Adrenal gland (tissue), 12 donors: Measurements from ENCODE around the gene HTATSF1. TPM values are rescaled to one million over a fixed set of nuclear protein-coding genes. Genes with fewer than 3 reads are reported as not detected.

Experiments used
- DNase-seq, 7 donors: peaks; one replicate each; pipeline ENCODE4 v3.0.0-alpha.2; 2019 to 2020
- H3K27ac ChIP-seq, 5 donors: fragments of 200-600 bp; sonication (generic) in 4 of 5; 1 replicate in 3 of 5; 2 replicates in 2 of 5; pipeline versions ENCODE4 v1.5.1 to v1.8.0; 2016 to 2020; ENCODE audit warnings: mild to moderate bottlenecking in 1 of 5
- H3K27me3 ChIP-seq: fragments of 200-600 bp; 2 replicates; pipeline ENCODE4 v1.8.0; 2021
- H3K36me3 ChIP-seq, 2 donors: fragments of 200-600 bp; replicated peaks in 1 of 2; 1 replicate in 1 of 2; 2 replicates in 1 of 2; pipeline versions ENCODE4 v1.5.1 to v1.8.0; 2018 to 2022
- H3K4me1 ChIP-seq, 2 donors: fragments of 200-600 bp; replicated peaks in 1 of 2; 1 replicate in 1 of 2; 2 replicates in 1 of 2; pipeline versions ENCODE4 v1.5.1 to v1.8.0; 2018 to 2021
- H3K4me3 ChIP-seq, 4 donors: fragments of 200-600 bp; sonication (generic) in 3 of 4; one replicate each; pipeline ENCODE4 v1.5.1; 2016 to 2018
- H3K9me3 ChIP-seq, 3 donors: fragments of 200-600 bp; sonication (generic) in 1 of 3; replicated peaks in 1 of 3; 1 replicate in 2 of 3; 2 replicates in 1 of 3; pipeline versions ENCODE4 v1.5.1 to v1.8.0; 2016 to 2021
- CTCF ChIP-seq, 6 experiments: fragments of 450-650 bp in 4 of 6; fragments of 200-600 bp in 2 of 6; sonication (generic) in 1 of 6; IDR thresholded peaks; 1 replicate in 5 of 6; 2 replicates in 1 of 6; pipeline versions ENCODE4 v1.5.1 to v1.8.0; 2016 to 2021; ENCODE audit warnings: antibody characterized with exemption in 6 of 6, mild to moderate bottlenecking in 2 of 6, moderate library complexity in 1 of 6
- POLR2A ChIP-seq, 2 donors: fragments of 450-650 bp; IDR thresholded peaks; one replicate each; pipeline ENCODE4 v1.6.1; 2017; ENCODE audit warnings: antibody characterized with exemption in 2 of 2, mild to moderate bottlenecking in 2 of 2, moderate library complexity in 1 of 2
- WGBS, 4 donors: extraction: QIAGEN DNeasy Blood & Tissue Kit in 2 of 4; methylation state at CpG; one replicate each; pipeline versions ENCODE4 v1.1.5 to v1.1.7; 2013 to 2017; 5-methylcytosine and 5-hydroxymethylcytosine counted together
- intact Hi-C, 2 donors: fragments of 100-400 bp; cut with DNase I; formaldehyde crosslinking; loops; one replicate each; pipeline versions ENCODE4 v1.14.1 to v1.15.0; 2022 to 2023
- polyA plus RNA-seq, 3 donors: library from polyadenylated mRNA; stranded (reverse); fragments of 200-250 nt in 2 of 3; fragments of 350-450 nt in 1 of 3; fragmentation: Illumina TruSeq in 1 of 3; extraction: RNeasy Lipid Tissue Mini Kit (QIAGEN cat#74804) in 1 of 3; gene quantifications; one replicate each; pipeline ENCODE4 v1.2.3, GENCODE V29; 2013 to 2014
- total RNA-seq, 9 donors: library from RNA; depleted of rRNA in 4 of 9; stranded (reverse); fragments of >200 nt in 4 of 9; fragments of 120-200 nt in 1 of 9; fragmentation: NEBNext Ultra II Directional in 1 of 9; extraction: Animal tissue kit (Norgen Biotek cat#: 25700) in 1 of 9; gene quantifications; one replicate each; pipeline versions ENCODE4 v1.1.0 to v1.2.4, GENCODE V29; 2013 to 2023
- donor health status: healthy with polysubstance abuse.
- donor health status: Bipolar disorder and iron deficiency.
- donor health status: DM: yes; HTN: yes; CAD: no.
- donor health status: DM: no; HTN: no; CAD: no.
- donor health status: DM: no; HTN: no; CAD: no.
- donor health status: DM: yes; HTN: yes; CAD: no.

The HTATSF1 gene
- total and polyA plus RNA-seq, 12 donors: 21.0 to 129 (median 56.5) TPM

DNA sequence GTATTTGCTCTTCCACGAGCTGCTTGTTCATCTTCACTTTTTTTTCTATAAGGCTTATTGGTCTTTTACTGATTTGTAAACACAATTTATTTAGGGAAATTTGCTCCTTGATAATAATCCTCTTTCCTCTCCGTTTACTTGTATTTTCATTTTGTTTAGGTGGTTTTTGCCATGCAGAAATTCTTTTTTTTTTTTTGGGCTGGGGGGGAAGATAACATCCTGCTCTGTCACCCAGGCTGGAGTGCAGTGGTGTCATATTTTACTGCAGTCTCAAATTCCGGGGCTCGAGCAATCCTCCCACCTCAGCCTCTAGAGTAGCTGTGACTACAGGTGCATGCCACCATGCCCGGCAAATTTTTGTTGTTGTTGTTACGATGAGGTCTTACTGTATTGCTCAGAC is 41.3 kb upstream of the HTATSF1 start:
- Histone ChIP-seq H3K4me3 (no peak overlapping the region), H3K27me3 (no peaks in the 10 kb centered on the region), H3K9me3 (no peaks in the 10 kb centered on the region), H3K27ac (no peak overlapping the region), H3K36me3 (no peaks in the 10 kb centered on the region), H3K4me1 (no peaks in the 10 kb centered on the region)
- TF ChIP-seq POLR2A (IDR thresholded peaks at IDR 0.05) (no peak), CTCF (IDR thresholded peaks at IDR 0.05) (no peak)
- DNase-seq: no peak
- intact Hi-C loops: no loop called here
- WGBS, 4 donors: 61 to 72% (median 70%) methylated on average over 5 to 6 of the region's 6 CpGs

DNA sequence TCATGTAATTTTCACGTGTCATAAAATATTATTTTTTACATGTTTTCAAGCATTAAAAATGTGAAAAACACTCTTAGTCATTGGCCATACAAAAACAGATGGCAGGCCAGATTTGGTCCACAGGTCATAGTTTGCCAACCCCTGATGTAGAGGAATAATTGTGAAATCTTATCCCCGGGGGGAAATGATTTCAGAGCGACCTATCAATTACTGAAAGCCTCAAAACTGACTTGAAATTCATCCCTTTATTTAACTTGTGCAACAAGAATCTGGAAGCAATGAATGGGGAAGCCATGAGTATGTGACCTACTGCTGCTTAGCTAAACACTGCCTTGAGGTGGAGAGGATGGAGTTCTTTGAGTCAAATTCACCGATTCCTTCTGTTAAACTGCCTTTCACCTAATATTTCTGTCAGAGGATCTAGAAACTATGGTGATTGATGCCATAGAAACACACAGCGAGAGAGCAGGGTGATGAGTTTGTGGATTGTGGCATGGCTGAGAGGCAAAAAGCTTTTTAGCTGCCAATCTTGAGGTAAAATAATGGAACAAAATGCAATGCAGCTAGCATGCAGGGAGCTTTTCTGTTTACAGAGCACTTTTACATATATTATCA is 40.0 kb upstream of the HTATSF1 start:
- TF ChIP-seq POLR2A (IDR thresholded peaks at IDR 0.05) (no peak), CTCF (IDR thresholded peaks at IDR 0.05) (no peak)
- no peak for DNase-seq
- Histone ChIP-seq H3K9me3 (no peaks in the 10 kb centered on the region), H3K27ac (no peak overlapping the region), H3K4me3 (no peak overlapping the region), H3K36me3 (no peaks in the 10 kb centered on the region), H3K4me1 (no peaks in the 10 kb centered on the region), H3K27me3 (no peaks in the 10 kb centered on the region)
- WGBS, 4 donors: 40 to 66% (median 49%) methylated on average over 4 to 5 of the region's 5 CpGs
- intact Hi-C loops: no loop called here

DNA sequence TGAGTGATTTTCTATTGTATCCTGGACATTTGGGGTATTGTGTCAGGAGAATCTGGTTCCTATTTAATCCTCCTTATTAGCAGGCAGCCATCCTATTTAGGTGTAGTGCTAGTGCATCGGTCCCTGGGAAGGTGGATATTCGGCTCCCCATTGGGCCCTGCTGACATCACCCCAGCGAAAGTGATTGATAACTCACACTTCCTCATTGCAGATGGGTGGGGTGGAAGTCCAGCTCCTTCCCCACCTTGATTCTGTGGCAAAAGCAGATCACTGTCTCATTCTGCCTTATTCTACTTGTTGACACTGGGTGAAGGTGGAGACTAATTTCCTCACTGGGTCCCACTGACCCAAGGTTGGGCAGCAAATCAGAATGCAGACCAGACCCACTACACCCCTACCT is 32.8 kb upstream of the HTATSF1 start:
- H3K27ac ChIP-seq: no peak overlapping the region
- DNase-seq: no peak
- no peaks in the 10 kb centered on the region for H3K9me3 ChIP-seq
- WGBS, 4 donors: 68 to 90% (median 73%) methylated on average over 2 to 3 of the region's 3 CpGs
- intact Hi-C loops: no loop called here
- no peaks in the 10 kb centered on the region for H3K36me3 ChIP-seq
- H3K4me3 ChIP-seq: no peak overlapping the region
- H3K4me1 ChIP-seq: no peaks in the 10 kb centered on the region
- TF ChIP-seq POLR2A (IDR thresholded peaks at IDR 0.05) (no peak), CTCF (IDR thresholded peaks at IDR 0.05) (no peak)
- no peaks in the 10 kb centered on the region for H3K27me3 ChIP-seq

DNA sequence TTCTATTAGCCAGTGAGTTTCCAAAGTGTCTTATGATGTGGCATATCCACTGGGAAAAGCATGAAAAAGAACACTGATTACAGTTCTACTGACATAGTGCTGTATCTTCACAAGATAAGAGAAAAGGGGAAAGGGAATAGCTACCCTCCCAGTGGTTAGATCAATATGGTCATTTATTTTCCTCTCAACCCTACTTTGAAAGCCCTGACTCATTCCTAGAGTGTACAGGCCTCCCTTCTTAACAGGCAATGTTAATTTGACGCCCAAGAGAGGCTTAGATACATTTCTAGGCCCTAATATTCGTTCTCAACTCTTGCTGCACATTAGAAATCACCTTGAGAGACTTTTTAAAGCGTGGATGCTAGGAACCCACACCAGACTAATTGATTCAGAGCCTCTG is 30.1 kb upstream of the HTATSF1 start:
- Histone ChIP-seq H3K27me3 (peaks cover 7% of the 10 kb centered on the region), H3K27ac (no peak overlapping the region), H3K9me3 (no peaks in the 10 kb centered on the region), H3K4me1 (no peaks in the 10 kb centered on the region), H3K4me3 (no peak overlapping the region), H3K36me3 (no peaks in the 10 kb centered on the region)
- no peak for DNase-seq
- intact Hi-C loops: no loop called here
- no peak for TF ChIP-seq POLR2A (IDR thresholded peaks at IDR 0.05)
- TF ChIP-seq CTCF (IDR thresholded peaks at IDR 0.05): no peak
- WGBS, 4 donors: 47 to 77% (median 60%) methylated on average over 3 of the region's 3 CpGs
